ENCODE results near the gene RGL1.
A peak's percentile ranks its signal among the peaks of the same experiment; 100 is the strongest.

RGL1 gene

DNA sequence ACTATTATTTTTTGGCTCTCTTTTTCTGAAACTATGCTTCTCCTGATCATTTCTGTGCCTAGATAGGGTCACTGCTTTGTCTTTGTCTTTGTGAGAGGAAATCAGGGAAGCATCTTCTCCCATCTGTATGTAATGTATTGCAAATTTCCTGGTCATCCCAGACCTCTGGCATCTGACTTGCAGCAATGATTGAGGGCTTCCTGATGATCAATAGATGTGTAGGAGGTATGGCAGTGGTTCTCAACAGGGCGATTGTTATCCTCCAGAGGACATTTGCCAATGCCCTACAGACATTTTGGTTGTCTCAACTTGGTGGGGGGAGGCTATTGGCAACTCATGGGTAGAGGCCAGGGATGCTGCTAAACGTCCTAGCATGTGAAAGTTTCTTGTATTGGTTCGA, 64.7 kb downstream of the RGL1 start:
- no peak for DNase-seq (ENCODE audit: low spot score)

DNA sequence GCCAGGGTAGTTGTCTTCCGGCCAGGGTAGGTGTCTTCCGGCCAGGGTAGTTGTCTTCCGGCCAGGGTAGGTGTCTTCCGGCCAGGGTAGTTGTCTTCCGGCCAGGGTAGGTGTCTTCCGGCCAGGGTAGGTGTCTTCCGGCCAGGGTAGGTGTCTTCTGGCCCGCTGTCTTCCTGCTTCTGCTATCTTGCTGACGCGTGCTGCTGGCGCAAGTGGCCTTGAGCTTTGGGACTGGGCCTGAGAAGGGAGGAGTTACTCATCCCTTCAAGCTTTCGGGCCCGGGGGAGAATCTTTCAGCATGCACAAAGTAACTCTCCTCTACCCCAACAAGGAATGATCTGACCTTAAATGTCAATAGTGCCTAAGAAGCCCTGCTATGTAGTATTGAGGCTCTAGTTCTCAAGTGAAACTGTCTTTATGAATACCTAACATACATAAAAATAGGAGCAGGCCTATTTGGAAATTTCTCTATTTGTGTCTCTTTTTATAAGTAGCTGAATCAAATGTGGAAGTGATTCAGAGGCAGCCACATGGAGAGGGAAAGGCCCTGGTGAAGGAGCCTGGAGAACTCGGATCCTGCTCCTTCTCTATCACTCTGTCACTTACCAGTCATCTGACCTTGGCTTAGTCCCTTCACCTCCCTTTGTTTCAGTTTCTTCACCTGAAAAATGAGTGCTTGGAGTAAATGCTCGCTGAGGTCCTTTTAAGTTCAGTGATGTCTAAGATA, 65.6 kb downstream of the RGL1 start:
- DNase-seq (ENCODE audit: low spot score): no peak

DNA sequence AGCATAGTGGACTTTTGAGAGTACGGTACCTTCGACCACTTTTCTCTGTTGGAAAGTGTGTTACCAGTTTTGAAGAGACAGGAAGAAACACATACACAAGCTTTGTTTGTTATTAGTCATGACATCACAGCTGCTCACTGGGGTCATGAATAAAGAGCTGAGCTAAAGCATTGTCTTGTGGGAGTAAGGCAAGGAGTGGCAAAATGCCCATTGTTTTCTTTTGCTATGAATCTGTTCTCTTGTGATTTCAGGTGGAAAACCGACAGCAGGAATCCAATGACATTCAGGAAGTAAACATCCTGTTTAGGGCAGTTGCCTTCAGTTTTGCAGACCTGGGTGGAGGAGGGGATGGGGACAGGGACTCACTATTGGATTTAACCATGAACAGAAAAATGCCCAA, 66.2 kb downstream of the RGL1 start:
- DNase-seq (ENCODE audit: low spot score): no peak

DNA sequence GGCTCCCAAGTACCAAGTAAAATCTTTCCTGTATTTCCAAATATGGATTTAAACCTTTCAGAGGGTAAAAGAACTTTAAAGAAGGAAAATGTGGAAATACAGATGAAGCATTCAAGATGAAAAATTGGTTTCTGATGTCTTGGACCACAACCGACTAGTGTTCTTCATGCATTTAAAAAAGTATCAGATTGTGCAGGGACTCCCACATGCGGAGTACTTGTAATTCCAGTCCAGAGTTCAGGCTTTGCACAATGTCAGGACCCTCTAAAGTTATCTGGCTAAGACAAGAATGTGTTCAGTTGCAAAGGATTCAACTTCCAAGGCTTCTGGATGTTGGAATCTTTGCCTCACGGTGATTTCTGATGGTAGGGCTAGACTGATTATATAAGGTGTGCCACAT, 66.7 kb downstream of the RGL1 start:
- DNase-seq (ENCODE audit: low spot score): no peak

DNA sequence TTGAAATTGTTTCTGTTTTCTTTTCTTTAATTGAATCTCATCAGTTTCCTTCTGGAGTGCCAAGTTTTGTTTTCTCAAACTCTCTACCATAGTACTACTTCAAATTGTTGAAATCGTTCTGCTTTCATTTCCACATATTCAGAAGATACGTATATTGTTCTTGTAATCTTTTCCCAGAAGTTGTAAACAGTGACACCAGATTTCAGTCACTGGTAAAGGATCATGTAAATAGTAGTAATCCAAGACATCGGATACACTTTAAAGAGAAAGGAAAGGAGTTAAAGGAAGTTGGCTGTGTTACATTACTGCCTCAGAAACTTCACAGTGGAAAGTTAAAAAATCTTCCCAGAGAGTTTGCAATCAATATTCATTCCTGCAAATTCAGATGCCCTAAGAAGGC, 67.5 kb downstream of the RGL1 start:
- DNase-seq (ENCODE audit: low spot score): no peak

DNA sequence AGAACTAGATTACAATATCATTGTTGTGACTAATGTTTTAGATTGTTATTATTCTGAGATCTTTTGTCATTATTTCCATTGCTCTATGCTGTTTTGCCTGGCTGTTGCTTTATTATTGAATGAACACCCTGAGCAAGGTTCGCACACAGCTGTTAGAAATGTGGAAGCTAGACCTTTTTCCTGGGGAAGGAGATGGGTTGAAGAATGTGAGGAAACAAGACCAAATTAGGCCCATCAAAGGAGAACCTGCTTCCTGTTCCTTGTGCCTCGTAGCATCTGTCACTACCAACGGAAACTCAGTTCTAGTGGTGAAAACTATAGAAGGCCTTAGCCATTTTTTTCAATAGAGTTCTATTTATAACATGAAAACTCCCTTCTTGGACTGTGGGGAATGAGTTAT, 68.7 kb downstream of the RGL1 start:
- no peak for DNase-seq (ENCODE audit: low spot score)

DNA sequence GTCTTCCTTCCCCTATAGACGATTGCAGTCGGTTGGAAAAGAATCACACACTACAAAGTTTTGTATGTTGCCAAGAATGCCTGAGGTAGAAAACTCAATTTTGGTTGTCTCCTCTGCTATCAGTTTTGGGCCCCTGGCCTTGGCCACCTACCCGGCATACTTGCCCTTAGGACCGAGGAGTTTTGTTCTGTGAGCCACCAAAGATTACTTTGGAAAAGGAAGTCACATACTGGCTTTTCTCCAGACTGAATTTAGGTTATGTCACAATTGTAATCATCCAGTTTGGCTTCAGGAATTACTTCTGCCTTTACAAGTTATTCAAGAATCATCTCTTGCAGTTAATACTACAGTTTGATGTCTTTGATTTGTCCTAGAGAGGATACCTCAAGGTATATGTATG, 71.4 kb downstream of the RGL1 start:
- DNase-seq (ENCODE audit: low spot score): no peak

DNA sequence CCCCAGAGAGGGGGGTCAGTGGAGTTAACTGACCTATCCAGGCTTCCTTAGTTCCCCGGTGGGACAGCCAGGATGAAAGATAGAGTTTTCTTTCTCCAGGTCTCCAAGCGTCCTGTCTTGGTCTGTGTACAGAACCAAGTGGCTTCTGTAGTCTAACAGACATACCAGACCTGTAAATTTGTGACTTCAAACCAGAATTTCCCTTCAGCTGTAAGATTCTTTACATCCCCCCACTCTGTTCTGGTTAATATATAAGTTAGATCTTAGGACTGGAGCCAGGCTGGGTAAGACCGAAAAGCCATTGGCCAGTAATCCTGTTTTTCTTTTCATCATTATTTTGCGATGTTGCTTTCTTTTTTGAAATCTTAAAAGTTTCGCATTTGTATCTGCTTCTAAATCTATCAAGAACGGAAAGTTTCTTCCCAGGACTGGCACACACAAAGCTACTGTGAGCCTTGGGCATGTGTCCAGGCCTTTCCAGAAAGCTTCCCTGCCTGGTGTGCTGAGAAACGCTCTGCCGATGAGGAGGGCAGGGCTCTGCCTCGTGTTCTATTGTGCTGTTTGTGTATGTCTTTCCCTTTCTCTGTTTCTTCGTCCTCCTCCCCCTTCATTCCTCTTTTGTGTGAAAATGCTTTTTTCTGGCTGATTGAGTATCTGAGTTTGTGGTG, 72.3 kb downstream of the RGL1 start:
- DNase-seq (ENCODE audit: low spot score): no peak

DNA sequence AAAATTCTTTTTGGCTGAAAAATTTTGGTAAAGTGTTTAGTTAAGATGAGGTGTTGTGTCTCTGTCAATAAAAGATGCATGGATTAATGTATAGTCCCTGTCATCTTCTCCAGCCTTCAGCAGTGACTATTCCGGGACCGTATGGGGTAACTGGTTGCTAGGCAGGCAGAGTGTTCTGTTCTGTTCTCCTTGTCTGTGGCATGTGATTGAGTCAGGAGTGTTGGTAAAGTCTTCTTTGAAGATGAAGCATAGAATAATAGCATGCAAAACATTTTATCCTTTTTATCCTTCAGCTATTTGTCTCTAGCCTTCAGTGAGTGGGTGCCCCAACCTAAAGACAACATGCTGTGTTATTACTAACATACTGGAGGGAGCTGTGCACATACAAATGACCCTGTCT, 74.6 kb downstream of the RGL1 start:
- DNase-seq (ENCODE audit: low spot score): no peak

DNA sequence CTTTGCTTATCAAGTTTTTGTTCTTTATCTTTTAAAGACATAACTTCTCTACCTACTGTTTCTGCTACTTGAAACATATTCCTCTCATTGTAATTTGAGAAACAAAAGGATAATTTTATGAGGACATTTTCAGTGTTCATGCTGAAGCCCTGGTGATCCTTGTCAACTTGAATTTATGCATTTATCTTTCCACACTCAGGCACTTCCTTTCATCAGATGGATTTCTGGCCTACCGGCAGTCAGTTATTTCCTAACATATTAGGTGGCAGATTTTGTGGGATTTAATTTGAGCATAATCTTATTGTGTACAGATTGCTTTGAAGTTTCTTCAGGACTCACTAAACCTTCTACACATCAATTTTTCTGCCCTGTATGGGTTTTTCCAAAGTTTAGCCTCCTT, 75.0 kb downstream of the RGL1 start:
- DNase-seq (ENCODE audit: low spot score): no peak

DNA sequence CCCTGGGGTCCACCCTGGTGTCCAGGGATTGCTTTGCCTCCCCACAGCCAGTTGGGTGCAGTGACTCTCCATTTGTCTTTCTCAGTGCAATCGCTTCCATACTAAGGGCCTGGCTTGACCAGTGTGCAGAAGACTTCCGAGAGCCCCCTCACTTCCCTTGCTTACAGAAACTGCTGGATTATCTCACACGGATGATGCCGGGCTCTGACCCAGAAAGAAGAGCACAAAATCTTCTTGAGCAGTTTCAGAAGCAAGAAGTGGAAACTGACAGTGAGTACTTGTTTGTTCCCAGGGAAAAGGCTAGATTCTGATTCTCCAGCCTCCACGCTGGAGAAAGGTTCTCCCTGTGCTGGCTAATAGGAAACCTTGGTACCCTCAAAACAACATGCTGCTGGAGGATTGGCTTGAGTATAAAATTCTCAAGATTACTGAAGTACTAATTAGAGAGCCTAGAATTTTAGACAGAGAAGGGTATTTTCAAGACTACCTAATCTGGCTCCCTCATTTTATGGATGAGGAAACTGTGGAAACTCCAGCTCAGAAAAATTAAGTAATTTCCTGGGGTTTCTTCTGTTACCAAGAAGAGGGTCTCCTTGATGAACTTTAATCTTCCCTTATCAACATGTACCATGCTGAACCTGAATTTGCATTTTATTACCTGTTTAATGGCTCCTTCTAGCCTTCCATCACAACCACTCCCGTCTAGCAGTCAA, 75.8 kb downstream of the RGL1 start:
- DNase-seq (ENCODE audit: low spot score): no peak

DNA sequence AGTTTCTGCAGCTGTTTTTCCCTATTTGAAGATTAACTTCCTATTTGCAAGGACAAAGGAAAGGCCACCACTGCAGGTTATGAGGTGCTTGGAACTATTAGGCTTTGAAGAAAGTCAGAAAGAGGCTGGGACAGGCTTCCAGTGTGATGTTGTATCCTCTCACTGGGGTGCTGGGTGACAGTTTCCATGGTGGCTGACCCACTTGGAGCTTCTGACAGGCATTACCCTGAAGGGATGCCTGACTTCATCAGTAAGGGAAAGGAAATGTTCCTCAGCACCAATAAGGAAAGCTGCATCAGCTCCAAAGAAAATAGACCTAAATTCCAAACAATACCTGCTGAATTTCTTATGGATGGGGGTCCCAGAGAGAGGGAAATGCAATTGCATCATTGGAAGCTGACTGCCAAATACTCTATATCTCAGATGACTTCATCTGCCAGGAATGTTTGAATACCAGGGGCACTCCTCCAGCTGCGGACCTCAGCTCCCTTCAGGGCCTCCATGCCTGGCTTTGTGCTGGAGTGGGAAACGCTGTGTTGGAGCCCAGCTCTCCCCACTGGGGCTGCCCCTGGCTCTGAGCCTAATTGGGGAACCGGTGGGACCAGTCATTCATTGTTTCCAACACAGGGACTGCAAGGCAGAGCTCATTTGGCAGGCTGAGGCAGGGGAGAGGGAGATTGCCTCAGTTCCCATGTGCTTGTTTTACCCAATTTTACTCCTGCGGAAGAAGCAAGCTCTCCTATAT, 76.6 kb downstream of the RGL1 start:
- peak; percentile 64 for DNase-seq (ENCODE audit: low spot score)

DNA sequence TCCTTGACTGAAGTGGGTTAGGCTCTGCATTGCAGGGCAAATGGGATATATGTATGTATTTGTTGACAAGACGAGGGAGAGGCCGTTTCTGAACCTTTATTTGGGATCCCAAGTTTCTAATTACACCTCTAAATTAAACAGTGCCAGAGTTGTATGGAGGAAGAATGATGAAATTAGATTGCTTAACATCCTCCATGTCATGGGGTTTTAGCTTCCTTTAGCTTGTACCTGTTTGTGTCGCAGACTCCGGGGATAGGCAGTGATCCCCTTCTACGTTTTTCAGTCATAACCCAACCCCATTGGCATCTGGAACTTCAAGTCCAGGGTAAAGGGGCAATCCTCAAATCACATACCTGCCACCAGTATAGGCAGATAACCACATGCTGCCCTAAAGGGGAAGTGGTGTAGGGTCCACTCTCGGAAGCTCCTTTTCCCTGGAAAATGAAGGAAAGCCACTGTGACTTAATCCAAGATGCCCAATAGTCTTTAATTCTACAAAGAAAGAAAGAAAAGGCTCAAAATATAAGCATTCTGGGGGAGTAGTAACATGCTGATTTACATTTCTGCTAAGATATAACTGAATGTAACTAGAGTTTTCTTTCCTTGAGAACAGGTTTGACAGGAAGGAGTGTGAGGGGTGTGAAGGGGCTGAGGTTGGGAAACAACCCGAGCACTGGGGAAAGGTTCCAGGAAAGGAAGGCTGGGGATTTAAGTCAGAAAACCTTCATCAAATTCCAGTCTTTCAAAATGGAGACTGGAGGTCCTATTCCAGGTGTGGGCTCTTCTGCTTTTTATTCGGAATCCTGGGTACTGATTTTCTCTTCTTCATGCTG, 77.6 kb downstream of the RGL1 start:
- DNase-seq (ENCODE audit: low spot score): no peak

DNA sequence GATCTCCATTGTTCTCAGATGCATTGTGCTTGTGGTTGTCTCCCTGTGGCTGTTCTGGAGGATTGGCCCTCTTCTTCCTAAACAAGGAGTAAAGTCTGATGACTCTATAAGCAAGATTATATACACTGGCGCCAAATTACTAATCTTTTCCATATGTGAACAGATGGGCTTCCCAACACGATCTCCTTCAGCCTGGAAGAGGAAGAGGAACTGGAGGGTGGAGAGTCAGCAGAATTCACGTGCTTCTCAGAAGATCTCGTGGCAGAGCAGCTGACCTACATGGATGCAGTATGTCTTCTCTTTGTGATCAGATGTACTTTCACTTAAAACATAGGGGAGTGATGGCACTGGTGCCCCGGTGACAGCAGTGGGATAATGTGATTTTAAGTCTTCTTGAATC, 78.7 kb downstream of the RGL1 start:
- DNase-seq (ENCODE audit: low spot score): no peak

DNA sequence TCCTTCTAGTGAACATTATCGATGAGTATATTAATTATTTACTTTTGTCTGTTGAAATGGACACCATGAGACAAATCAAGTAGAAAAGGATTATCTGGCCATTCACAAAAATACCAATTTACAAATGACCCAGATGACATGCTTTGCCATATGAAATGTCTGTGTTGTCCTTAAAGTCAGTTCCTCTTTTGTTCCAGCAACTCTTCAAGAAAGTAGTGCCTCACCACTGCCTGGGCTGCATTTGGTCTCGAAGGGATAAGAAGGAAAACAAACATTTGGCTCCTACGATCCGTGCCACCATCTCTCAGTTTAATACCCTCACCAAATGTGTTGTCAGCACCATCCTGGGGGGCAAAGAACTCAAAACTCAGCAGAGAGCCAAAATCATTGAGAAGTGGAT, 79.6 kb downstream of the RGL1 start:
- DNase-seq (ENCODE audit: low spot score): no peak

DNA sequence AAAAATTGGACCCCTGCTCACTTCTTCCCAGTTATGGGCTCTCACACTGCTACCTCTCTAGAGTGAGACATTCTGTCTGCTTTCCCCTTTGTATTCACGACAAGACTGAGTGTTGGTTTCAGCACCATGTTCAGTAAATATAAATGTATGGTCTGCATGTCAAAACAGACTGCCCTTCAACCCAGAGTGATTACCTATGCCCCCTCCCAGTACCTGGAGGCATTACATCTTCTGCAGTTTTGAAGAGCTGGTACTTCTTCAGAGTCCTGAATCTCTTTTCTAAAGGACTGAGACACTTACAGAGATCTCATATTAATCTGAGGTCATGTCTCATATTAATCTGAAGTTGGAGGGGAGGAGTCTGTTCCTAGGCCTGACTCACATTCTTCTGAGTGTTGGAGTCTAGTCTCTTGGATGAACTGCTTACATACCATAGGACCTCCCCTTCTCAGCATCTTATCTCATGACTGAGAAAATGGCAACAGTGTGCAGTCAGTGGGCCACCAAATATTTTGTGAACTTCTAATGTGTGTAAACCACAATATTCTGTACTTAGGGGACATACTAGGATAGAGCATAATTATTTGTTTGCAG, 80.3 kb downstream of the RGL1 start:
- no peak for DNase-seq (ENCODE audit: low spot score)

DNA sequence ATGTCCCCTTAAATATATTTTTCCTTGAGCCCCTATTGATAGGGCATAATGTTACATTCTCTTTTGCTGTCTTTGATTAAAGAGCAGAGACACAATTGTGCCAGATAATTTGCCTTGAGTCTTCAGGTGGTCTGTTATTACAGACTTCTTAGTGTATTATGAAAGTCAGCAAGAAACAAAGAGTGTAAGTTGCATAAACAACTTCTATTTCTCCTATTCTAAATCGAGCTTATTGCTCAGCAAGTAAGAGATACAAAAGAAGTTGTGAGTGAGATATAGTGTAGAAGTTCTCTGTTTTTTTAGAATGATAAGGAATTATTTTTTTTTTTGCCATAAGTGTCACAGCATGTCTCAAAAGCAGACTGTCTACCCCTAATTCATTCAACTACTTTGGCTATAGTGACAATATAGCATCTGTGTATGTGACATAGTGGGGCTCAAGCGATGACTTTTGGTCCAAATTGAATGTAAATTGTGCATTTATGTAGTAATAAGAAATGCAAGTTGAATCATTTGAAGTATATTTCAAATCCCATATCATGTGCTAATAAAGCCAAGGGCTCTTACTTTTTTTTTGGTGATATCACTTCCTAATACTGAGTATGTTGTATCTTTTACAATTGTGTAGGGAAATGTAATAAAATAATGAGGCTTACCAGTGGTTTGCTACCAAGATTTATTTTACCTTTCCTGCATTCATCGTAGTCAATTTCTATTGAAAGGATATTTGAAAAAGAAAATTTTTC, 81.3 kb downstream of the RGL1 start:
- DNase-seq (ENCODE audit: low spot score): no peak

DNA sequence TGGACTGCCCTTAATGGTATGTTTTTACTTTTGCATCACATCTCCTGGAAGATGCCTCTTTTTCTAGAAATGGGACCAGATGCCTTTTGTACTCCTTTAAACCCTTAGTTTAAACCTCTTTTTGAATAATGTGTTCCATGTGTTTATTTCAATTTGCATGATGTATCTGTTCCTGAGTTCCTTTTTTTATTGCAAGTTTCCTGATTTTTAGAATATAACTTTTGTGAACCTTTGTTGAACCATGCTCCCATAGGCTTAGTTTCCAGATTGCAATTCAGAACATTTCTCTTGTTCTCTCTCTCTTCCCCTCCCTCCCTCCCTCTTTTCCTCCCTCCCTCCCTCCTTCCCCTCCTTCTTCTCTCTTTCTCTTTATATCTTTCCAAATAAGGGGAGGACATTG, 81.9 kb downstream of the RGL1 start:
- no peak for DNase-seq (ENCODE audit: low spot score)

DNA sequence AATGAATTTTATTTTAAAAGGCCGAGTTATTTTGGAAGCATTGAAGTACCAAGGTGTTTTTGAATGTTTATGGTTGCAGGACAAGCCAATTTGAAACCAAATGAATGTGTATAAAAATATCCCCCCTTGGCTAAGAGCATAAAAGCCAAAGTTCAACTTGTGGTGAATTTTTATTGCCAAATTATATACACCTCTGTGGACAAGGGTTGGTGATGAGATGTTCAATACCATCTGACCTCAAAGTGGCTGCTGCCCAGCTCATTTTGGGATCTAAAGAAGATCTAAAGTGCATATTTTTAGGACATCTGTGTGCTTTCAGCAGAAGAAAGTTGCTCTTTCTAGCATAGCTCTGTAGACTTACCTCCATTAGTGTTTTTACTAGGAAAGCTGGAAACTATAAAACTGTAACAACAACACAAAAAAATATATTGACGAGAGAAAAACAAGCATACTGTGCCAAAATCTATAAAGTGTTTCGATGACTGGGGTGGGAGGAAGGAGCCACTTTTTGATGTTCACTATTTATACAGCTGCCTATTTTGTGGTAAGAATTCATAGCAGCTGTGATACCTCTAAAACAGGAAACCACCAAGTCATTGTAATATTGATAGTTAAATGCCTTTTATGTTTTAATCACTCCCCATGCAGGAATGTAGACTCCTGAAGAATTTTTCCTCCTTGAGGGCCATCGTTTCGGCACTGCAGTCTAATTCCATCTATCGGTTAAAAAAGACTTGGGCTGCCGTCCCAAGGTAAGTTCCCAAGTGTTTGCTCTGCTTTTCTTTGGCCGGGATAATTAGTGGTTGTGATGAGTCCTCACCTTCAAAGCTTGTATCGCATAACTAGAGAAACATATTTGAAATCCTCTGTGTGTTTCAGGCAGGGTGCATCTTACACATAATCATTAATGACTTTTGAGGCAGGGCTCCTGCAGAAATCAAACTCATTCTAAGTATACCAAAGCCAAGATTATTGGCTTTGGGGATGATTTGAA, 83.2 kb downstream of the RGL1 start:
- no peak for DNase-seq (ENCODE audit: low spot score)

Measured in ecto neural progenitor cell (in vitro differentiated cells).